NT2/D1 (cell line): ENCODE measurements around the gene ANKRD6.

Experiments
- SUZ12 ChIP-seq: IDR thresholded peaks from 2 replicates; pipeline ENCODE4 v1.6.1; 2011; ENCODE audit not compliant: insufficient read length, insufficient read depth; ENCODE audit errors: extremely low read depth
- YY1 ChIP-seq: IDR thresholded peaks from 2 replicates; pipeline ENCODE4 v1.6.1; 2011; ENCODE audit not compliant: insufficient read length, insufficient read depth
- ZNF274 ChIP-seq: IDR thresholded peaks from 2 replicates; pipeline ENCODE4 v1.6.1; 2011; ENCODE audit warnings: mild to moderate bottlenecking, low read depth, low read length

DNA sequence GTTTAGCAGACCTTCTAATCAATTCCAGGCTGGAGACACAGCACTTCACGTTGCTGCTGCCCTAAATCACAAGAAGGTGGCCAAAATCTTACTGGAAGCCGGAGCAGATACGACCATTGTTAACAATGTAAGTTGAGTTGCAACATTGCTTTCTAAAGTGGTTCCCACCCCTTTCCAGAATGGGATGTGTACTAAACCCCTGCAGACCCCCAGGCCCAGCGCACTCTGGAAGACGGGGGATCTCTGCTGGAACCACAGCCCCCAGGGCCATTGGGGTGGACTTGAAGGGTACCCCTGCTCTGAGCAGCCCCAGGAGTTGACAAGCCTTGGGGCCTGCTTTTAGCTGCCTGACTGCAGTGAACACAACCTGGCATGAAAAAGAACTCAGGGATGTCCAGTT, 183.6 kb downstream of the ANKRD6 start:
- TF ChIP-seq ZNF274 (no peak), SUZ12 (no peak), YY1 (no peak)
